Measurements from ENCODE around the gene HOXD9.

GRCh38 chr2:176109946-176110345, 12.6 kb upstream of the HOXD9 start:
- TF ChIP-seq, protein P1, sequence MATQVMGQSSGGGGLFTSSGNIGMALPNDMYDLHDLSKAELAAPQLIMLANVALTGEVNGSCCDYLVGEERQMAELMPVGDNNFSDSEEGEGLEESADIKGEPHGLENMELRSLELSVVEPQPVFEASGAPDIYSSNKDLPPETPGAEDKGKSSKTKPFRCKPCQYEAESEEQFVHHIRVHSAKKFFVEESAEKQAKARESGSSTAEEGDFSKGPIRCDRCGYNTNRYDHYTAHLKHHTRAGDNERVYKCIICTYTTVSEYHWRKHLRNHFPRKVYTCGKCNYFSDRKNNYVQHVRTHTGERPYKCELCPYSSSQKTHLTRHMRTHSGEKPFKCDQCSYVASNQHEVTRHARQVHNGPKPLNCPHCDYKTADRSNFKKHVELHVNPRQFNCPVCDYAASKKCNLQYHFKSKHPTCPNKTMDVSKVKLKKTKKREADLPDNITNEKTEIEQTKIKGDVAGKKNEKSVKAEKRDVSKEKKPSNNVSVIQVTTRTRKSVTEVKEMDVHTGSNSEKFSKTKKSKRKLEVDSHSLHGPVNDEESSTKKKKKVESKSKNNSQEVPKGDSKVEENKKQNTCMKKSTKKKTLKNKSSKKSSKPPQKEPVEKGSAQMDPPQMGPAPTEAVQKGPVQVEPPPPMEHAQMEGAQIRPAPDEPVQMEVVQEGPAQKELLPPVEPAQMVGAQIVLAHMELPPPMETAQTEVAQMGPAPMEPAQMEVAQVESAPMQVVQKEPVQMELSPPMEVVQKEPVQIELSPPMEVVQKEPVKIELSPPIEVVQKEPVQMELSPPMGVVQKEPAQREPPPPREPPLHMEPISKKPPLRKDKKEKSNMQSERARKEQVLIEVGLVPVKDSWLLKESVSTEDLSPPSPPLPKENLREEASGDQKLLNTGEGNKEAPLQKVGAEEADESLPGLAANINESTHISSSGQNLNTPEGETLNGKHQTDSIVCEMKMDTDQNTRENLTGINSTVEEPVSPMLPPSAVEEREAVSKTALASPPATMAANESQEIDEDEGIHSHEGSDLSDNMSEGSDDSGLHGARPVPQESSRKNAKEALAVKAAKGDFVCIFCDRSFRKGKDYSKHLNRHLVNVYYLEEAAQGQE (IDR thresholded peaks at IDR 0.05; ENCODE audit: low read depth, low read length): no peak
- TF ChIP-seq FOXM1 (IDR thresholded peaks at IDR 0.05; ENCODE audit: low read depth) (no peak), ELF1 (IDR thresholded peaks at IDR 0.05) (no peak), RAD21 (IDR thresholded peaks at IDR 0.05; ENCODE audit: low read length) (no peak), SMC3 (IDR thresholded peaks at IDR 0.05; ENCODE audit: low read depth, low read length) (no peak), POLR2AphosphoS5 (IDR thresholded peaks at IDR 0.05; ENCODE audit: low read depth, low read length) (no peak), RFX5 (IDR thresholded peaks at IDR 0.05; ENCODE audit: low read length) (no peak), GABPA (IDR thresholded peaks at IDR 0.05; ENCODE audit: low read depth) (no peak), EZH2phosphoT487 (IDR thresholded peaks at IDR 0.05; ENCODE audit: borderline replicate concordance, low read depth) (no peak), CHD2 (IDR thresholded peaks at IDR 0.05; ENCODE audit: low read length, partially characterized antibody) (no peak), JUND (IDR thresholded peaks at IDR 0.05) (no peak)
- TF ChIP-seq, protein P2, sequence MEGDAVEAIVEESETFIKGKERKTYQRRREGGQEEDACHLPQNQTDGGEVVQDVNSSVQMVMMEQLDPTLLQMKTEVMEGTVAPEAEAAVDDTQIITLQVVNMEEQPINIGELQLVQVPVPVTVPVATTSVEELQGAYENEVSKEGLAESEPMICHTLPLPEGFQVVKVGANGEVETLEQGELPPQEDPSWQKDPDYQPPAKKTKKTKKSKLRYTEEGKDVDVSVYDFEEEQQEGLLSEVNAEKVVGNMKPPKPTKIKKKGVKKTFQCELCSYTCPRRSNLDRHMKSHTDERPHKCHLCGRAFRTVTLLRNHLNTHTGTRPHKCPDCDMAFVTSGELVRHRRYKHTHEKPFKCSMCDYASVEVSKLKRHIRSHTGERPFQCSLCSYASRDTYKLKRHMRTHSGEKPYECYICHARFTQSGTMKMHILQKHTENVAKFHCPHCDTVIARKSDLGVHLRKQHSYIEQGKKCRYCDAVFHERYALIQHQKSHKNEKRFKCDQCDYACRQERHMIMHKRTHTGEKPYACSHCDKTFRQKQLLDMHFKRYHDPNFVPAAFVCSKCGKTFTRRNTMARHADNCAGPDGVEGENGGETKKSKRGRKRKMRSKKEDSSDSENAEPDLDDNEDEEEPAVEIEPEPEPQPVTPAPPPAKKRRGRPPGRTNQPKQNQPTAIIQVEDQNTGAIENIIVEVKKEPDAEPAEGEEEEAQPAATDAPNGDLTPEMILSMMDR (IDR thresholded peaks at IDR 0.05): no peak
- TF ChIP-seq, protein P3, sequence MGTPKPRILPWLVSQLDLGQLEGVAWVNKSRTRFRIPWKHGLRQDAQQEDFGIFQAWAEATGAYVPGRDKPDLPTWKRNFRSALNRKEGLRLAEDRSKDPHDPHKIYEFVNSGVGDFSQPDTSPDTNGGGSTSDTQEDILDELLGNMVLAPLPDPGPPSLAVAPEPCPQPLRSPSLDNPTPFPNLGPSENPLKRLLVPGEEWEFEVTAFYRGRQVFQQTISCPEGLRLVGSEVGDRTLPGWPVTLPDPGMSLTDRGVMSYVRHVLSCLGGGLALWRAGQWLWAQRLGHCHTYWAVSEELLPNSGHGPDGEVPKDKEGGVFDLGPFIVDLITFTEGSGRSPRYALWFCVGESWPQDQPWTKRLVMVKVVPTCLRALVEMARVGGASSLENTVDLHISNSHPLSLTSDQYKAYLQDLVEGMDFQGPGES (IDR thresholded peaks at IDR 0.05; ENCODE audit: low read depth, low read length): no peak
- TF ChIP-seq, protein P4, sequence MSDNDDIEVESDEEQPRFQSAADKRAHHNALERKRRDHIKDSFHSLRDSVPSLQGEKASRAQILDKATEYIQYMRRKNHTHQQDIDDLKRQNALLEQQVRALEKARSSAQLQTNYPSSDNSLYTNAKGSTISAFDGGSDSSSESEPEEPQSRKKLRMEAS (IDR thresholded peaks at IDR 0.05; ENCODE audit: low read depth): no peak
